ENCODE measurements around the gene FAM149B1.
A peak's percentile ranks its signal among the peaks of the same experiment; 100 is the strongest.
"Not testable (repeated sequence)": the region's sequence is repeated elsewhere in the genome, so short reads cannot be mapped to it uniquely, and the experiment has no call there.

The FAM149B1 gene

DNA sequence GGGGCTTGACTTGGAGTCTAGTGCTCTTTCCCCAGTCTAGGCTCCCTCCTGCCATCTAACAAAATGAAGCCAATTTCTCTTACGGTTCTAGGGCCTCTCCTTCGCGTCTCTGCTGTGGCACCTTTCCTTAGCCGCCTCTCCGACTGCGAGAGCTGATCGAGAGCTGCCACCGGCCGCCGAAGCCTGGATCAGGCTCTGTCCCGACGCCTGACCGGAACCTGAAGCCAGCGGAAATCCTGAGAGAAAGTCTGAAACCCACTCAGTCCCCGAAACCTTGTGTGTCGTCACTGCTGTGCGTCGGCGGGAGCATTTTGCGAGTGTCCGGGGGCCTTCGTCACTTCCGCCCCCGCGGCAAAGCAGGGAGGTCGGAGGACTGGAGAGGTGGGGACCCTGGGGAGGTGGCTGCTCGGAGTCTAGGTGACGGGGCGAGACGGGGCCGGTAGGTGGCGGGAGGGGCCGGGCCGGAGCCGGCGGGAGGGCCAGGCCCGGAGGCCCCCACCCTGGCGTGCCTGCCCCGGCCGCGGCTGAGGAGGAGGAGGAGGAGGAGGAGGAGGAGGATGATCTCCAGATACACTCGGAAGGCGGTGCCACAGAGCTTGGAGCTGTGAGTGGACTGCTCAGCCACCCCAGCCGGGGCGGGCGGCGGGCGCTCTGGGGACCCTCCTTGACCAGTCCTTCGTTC is at the start of gene FAM149B1, which contains the start of gene ECD:
TSS of gene FAM149B1 (plus strand) at position 337 of the 682 bp plus-strand sequence. CDS start at position 558, 221 bp downstream.
TSS of gene ECD (minus strand) at position 226 of the 682 bp plus-strand sequence. CDS start 4,071 bp downstream, outside the sequence.
- peak; percentile 68 for DNase-seq

DNA sequence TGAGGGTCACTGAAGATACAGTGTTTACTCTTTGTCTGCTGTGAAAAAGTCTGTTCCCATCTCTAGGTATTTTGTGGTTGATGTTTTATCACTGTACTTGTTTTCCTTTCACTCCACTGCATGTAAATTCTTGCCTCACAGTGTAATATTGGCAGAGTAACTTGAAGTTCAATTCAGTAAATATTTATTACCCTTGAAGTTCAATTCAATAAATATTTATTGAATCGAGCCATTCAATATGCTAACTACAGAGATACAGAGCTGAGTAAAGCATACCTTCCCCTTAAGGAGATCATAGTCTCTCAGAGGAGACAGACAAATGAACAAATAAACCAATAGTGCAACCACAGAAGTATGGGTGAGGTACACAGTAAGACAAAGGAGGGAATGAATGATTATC is 48.5 kb upstream of the FAM149B1 start:
- no peak for DNase-seq

DNA sequence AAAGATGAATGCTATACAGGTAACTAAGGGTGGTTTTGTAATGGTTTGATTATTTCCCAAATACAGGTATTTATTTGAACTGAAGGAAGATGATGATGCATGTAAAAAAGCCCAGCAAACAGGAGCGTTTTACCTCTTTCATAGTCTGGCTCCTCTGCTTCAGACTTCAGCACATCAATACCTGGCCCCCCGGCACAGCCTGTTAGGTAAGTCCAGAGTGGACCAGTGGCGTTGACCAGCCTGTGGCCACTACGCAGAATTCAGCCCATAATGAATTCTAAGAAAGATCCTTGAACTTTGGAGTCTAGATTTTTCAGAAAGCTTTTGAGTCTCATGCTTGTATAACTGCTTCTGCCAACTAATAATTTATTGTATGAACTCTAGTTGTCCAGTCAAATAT is 48.0 kb upstream of the FAM149B1 start:
- DNase-seq: no peak

DNA sequence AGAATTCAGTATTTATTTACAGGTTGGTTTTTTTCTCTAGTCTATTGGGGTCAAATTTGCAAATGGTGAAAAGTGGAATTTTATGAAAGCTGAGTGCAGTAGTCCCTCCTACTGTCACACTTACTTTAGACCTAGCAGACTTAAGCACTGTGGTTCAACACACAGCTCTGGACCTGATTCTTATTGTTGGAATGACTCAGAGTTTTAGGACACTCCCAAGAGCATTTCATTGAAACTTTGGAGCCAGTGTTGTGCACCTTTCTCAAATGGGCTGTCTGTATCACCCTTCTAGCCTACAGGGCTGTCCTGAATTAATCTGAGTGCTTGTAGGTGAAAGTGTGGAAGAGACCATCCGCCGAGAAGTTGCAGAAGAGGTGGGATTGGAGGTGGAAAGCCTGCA is 41.6 kb upstream of the FAM149B1 start:
- DNase-seq: no peak

DNA sequence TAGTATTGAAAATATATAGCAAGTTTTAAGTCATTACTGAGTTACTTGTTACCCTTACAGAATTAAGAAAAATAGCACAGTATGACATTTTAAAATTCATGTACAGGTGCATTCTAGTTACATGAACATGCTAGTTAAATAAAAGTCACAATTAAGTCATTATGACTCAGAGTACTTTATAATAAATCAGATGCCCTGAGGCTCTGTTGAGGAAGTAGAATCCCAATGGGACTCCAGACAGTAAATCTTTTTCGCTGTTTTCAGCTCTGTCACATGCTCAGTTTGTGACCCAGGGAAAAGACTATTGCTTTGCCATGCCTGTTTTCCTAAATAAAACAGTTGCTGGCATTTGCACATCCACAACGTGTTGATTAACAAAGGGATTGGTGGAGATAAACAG is 36.6 kb upstream of the FAM149B1 start:
- DNase-seq: no peak

DNA sequence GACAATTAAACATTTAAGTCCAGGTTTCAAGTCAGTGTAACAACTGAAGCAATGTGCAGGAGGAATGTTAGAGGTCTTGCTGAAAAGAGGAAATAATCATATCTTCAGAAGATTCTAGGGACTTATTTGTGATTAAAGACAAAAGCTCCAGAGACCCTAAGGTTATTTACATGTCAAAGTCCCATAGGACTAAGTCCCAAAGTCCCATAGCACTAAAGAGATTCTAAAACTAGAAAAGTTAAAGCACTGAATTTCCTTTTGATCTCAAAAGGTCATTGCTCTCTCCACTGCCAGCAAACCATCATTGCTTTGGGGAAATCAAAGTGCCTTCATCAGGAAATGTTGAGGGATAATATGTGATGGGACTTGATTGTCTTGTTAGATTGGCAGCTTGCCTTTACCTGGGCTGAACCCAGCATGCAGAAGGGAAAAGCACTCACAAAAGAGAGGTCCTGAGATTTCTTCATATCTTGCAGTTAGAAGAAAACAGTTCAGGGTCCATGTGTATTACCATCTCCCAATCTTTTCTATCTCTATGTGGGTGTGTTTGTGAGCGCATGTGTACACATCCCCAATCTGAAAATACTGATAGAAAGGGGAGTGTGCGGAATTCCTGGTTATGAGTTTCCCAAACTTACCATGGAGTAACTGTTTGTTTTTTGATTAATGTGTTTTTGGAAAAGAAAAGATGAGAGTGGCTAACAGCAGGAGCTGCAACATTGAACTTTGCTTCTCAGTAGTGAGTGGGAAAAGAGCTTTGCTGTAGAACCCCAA is 35.8 kb upstream of the FAM149B1 start:
- no peak for DNase-seq

DNA sequence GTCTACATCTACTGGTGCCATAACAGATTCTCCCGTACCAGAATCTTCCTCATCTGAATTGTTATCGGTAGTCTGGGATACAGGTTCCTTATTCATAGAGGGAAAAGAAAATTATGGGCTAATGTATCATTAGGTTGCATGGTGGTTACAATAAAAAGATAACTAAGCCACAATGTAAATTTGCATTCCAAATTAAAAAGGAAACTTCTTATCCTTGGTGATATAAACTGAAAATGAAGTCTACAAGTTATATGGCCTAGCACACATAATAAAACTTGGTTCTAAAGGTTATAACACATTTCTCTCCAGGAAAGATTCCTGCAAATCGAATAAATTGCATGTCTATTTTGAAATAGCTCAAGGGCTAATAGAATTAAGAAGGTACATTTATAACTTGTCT is 33.2 kb upstream of the FAM149B1 start:
- no peak for DNase-seq

DNA sequence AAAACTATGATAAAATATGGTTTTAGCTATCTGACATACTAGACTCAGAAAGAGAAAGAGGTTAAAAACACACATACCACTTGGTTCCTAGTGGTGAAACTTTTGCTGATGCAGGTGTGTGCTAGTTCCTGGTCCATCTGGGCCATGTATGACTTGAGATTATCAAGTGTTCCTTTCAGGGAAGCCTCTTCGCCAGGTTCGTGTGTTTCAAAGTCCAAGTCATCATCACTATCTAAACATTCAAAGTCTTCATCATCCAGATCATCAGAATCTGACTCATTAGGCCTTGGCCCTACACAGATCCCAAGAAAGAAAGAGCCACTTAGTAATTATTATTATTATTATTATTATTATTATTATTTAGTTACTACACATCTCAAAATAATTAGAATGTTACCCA is 31.3 kb upstream of the FAM149B1 start:
- no peak for DNase-seq

DNA sequence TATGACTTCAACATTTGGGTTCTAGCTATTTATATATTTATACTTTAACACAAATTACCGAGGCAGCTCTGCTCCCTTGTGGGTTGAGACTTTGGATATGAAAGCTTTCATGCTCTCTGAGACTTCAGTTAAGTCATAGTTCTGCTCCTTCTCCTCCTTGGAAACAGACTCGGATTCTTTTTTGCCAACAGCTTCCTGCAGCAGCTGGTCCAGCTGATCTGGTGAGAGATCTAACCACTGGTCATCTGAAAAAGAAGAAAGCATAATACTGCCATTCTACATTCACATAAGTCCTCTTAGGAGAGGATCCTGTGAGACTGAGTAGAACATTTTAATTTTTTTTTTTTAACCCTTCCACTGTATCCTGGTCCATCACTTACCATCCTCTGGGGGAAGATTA is 28.7 kb upstream of the FAM149B1 start:
- DNase-seq: no peak

DNA sequence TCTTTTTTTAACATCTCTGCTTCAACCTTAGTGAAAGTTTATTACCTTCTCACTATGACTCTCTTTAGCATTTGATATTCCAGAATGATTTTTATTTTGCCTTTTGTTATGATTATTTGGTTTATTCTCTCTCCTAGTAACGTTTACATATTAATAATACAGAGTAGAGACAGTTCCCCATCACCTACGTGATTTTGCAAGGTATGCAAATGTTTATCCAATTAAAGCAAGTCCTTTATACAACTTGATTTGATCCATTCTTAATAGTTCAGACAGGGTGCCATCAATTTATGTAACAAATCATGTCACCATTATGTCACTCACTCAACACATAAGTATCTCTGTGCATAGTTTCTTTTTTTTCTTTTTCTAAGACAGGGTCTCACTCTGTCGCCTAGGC is 26.3 kb upstream of the FAM149B1 start:
- no peak for DNase-seq

DNA sequence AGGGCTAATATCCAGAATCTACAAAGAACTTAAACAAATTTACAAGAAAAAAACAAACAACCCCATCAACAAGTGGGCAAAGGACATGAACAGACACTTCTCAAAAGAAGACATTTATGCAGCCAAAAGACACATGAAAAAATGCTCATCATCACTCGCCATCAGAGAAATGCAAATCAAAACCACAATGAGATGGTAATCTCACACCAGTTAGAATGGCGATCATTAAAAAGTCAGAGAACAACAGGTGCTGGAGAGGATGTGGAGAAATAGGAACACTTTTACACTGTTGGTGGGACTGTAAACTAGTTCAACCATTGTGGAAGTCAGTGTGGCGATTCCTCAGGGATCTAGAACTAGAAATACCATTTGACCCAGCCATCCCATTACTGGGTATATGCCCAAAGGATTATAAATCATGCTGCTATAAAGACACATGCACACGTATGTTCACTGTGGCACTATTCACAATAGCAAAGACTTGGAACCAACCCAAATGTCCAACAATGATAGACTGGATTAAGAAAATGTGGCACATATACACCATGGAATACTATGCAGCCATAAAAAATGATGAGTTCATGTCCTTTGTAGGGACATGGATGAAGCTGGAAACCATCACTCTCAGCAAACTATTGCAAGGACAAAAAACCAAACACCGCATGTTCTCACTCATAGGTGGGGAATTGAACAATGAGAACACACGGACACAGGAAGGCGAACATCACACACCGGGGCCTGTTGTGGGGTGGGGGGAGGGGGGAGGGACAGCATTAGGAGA is 17.1 kb upstream of the FAM149B1 start:
- DNase-seq: not testable (repeated sequence)

DNA sequence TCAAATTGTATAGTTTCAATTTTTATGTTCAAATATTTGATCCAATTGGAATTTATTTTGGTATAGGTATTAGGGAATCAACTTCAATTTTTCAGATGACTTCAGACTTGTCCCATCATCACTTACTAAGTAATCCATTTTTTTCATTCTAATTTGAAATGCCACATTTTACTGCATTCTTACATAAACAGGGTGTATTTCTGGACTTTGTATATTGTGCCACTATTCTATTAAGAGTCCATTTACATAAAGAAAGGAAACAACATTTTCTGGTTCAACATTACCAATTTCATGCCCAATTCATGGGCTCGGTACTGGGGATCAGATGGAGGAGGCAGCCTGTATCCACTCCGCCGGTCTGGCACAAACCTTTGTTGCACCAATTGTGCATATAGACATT is 15.9 kb upstream of the FAM149B1 start:
- no peak for DNase-seq

DNA sequence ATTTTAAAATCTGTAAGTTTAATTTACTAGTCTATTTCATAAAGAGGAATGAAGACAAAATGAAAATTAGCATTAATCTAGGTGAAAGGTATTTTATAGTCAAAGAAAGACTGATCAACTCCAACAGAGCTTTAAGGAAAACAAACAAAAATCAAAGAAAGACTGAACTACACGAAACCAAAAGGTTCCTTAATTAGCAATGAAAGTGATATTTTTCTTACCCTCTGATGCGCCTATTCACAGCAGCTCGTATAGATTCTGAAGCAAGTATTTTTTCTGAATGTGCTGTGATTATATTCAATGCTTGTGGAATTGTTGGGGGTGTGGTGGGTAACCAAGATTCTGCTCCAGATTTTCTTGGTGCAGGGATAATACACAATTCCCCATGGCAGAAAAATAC is 11.9 kb upstream of the FAM149B1 start:
- DNase-seq: no peak

DNA sequence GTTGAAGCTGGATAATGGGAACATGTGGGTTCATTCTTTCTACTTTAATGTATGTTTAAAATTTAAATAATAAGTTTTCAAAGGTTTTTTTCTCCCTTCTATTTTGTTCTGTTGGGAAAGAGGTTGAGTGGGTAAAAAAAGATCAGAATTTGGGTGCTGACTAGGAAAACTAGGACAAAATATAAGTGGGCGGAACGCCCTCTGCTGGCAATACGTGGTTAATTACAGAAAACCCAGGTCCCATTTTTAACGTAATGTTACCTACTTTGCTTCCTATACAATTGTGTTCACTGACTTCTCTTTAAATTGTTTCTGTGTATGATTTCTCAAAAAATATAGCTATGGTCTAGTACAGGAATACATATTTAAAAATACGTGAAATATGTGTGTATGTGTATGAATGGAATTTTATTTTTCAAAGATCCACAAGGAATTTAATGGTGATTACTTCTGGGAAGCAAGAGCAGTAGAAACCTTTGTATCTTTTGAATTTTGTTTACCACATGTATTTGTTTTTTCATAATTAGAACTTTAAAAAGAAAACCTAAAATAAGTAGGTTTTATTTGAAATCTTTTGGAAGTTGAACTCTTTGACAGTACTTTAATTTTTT is 8.8 kb upstream of the FAM149B1 start:
- DNase-seq: no peak

DNA sequence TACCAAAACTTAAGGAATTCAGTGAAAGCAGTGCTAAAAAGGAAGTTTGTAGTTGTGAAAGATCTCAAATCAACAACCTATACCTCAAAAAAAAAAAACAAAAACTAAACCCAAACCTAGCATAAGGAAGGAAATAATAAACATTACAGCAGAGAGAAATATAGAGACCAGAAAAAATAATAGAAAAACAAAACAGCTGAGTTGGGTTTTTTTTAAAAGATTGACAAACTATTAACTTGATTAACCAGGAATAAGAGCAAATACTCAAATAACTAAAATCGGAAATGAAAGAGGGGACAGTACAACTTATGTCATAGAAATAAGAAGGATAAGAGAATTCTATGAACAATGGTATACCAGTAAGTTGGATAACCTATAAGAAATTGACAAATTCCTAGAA is 6.8 kb upstream of the FAM149B1 start:
- DNase-seq: no peak

DNA sequence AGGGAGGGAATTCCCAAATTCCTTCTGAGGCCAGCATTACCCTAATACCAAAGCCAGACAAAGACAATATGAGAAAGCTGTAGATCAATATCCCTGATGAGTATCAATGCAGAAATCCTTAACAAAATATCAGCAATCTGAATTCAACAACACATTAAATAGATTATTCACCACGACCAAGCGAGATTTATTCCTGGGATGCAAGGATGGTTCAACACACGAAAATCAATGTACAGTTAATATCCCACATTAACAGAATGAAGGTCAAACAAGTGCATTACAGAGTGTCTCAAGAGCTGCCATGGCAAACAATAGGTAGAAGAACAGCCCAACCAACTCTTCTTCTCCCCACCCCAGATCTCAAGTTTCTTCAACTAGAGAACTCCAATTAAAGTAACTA is 6.3 kb upstream of the FAM149B1 start:
- no peak for DNase-seq

DNA sequence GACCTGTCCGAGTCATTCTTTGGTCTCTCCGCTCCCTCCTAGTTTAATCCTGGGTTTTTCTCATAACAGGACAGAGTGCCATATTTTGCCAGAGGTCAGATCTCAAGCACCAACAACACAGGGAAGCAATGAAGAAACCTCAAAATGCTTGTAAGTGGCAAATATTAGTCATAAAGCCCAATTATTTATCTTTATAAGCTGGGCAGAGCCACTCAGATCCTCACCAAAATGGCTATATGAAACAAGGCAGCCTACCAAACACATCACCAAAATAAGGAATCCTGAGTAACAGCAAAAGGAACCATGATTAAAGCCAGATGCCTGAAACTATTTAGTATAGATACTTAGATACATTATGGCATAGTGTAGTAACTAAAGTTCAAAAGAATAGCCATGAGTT is 4.8 kb upstream of the FAM149B1 start:
- DNase-seq: no peak

DNA sequence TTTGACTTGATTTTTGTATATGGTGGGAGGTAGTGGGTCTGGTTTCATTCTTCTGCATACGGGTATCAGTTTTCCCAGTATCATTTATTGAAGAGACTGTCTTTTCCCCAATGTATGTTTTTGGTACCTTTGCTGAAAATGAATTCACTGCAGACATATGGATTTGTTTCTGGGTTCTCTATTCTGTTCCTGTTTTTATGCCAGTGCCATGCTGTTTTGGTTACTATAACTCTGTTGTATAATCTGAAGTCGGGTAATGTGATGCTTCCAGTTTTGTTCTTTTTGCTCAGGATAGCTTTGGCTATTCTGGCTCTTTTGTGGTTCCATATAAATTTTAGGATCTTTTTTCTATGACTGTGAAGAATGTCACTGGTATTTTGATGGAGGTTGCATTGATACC is 947 bp upstream of the FAM149B1 start:
- no peak for DNase-seq

DNA sequence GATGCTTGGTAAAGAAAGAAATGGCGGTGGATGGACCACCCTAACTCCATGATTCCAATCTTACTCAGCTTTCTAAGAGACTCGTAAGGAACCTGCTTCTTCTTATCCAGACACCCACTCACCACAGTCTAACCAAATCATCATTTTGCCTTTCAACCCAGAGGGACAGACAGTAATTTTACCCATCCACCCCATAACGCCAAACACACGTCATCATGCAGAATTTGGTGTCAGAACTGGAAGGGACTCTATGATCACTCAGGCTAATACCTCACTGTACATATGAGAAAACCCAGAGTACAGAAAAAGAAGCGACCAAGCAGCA is 499 bp upstream of the FAM149B1 start:
- no peak for DNase-seq

DNA sequence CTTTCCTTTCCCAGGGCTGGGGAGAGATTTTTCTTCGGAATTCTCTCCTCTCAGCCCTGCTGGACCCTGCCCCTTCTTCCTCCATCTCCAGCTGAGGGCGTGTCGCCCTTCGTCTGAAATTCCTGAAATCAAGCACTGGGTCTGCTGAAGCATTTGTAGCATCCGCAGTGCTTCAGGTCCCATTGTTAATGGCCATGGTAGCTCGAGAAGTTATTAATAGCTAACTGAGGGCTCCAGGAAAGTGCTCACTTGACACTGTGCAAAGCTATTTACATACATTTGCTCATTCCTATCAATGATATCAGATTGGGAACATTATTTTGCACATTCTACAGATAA is 515 bp downstream of the FAM149B1 start:
- no peak for DNase-seq

DNA sequence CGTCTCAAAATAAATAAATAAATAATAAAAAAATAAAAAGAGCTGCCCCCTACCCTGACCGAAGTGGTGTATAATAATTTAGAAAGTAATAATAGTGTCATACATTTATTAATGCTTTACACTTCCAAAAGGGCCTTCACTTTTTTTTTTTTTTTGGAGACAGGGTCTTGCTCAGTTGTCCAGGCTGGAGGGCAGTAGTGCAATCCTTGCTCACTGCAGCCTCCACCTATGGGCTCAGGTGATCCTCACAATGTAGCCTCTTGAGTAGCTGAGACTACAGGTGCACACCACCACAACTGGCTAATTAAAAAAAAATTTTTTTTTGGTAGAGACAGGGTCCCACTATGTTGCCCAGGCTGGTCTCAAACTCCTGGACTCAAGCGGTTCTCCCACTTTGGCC is 1.4 kb downstream of the FAM149B1 start:
- DNase-seq: no peak

DNA sequence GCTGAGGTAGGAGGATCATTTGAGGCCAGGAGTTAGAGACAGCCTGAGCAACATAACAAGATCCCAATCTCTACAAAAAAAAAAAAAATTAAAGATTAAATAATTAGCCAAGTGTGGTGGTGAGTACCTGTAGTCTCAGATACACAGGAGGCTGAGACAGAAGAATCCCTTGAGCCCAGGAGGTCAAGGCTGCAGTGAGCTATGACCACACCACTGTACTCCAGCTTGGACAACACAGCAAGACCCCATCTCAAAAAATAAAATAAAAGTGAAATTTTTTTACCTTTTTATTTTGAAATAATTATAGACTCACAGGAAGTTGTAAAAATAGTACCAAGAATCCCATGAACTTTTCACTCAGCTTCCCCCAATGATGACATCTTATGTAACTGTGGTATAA is 4.9 kb downstream of the FAM149B1 start:
- no peak for DNase-seq

DNA sequence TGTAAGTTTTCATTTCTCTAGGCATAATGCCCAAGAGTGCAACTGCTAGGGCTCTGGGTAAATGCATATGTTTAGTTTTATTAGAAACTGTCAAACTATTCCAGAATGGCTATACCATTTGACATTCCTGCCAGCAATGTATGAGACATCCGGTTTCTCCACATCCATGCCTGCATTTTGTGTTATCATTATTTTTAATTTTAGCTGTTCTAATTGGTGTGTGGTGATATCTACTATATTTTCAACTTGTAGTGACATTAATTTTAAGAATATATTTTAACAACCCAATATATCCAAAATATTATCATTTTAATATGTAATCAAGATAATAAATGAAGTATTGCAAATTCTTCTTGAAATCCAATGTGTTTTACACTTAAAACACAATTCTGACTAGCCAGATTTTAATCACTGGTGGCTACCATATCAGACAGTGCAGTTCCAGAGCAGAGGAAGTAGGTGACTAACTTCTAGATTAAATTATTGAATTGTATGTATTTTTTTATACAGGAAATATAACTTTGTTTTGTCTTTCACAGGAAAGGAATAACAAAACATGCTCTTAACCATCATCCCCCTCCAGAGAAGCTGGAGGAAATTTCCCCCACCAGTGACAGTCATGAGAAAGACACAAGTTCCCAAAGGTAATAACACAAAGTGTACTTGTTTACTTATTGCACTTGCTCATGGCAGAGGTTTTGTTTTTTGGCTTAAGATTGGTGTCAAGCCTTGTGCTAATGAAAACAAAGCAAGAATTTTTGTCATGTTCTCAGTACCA is 6.4 kb downstream of the FAM149B1 start:
- no peak for DNase-seq

All from NCI-H1048 (cell line).